HepG2 (cell line): ENCODE measurements around the gene CATSPERB.

Experiments used
- CREM ChIP-seq, 2 experiments: sonication (generic) in 1 of 2; formaldehyde crosslinking in 1 of 2; IDR thresholded peaks; 2 replicates each; pipeline versions ENCODE4 v1.4.0 to v1.6.1; 2016 to 2020; ENCODE audit warnings: antibody characterized with exemption in 1 of 2, mild to moderate bottlenecking in 1 of 2, missing genetic modification reagents in 1 of 2
- CTCF ChIP-seq: sonication (generic); formaldehyde crosslinking; IDR thresholded peaks from 2 replicates; pipeline ENCODE4 v1.5.0; 2020; ENCODE audit warnings: mild to moderate bottlenecking, missing genetic modification reagents, moderate library complexity
- EZH2 ChIP-seq: conservative IDR thresholded peaks from 2 replicates; pipeline ENCODE4 v1.6.1; 2012; ENCODE audit warnings: mild to moderate bottlenecking, low read depth, low read length, moderate library complexity
- FOSL1 ChIP-seq: sonication (generic); formaldehyde crosslinking; IDR thresholded peaks from 2 replicates; pipeline ENCODE4 v1.9.0; 2021; ENCODE audit warnings: missing genetic modification reagents, borderline replicate concordance
- HINFP ChIP-seq: sonication (generic); formaldehyde crosslinking; IDR thresholded peaks from 2 replicates; pipeline ENCODE4 v1.4.0; 2020; ENCODE audit warnings: low read depth, mild to moderate bottlenecking, missing genetic modification reagents
- MAFF ChIP-seq: IDR thresholded peaks from 2 replicates; pipeline ENCODE4 v1.6.1; 2011; ENCODE audit warnings: low read depth, low read length, improper control_type of control experiment
- PRPF4 ChIP-seq: fragments of 200-400 bp; formaldehyde crosslinking; IDR thresholded peaks from 2 replicates; pipeline ENCODE4 v1.6.1; 2016; ENCODE audit warnings: low read length, low read depth; ENCODE audit not compliant: poor library complexity, severe bottlenecking
- TAF1 ChIP-seq: sonication (generic); formaldehyde crosslinking; IDR thresholded peaks from 2 replicates; pipeline ENCODE4 v1.4.0; 2020; ENCODE audit warnings: missing genetic modification reagents
- YEATS2 ChIP-seq: sonication (generic); formaldehyde crosslinking; IDR thresholded peaks from 2 replicates; pipeline ENCODE4 v1.4.0; 2020; ENCODE audit warnings: missing genetic modification reagents, borderline replicate concordance
- ZBTB26 ChIP-seq: IDR thresholded peaks from 2 replicates; pipeline ENCODE4 v1.6.1; 2016; ENCODE audit warnings: missing compliant biosample characterization, missing genetic modification reagents, borderline replicate concordance
- ZBTB46 ChIP-seq: sonication (generic); formaldehyde crosslinking; IDR thresholded peaks from 2 replicates; pipeline ENCODE4 v1.4.0; 2020; ENCODE audit warnings: mild to moderate bottlenecking, missing genetic modification reagents, borderline replicate concordance
- ZNF768 ChIP-seq: sonication (generic); formaldehyde crosslinking; IDR thresholded peaks from 2 replicates; pipeline ENCODE4 v1.4.0; 2020; ENCODE audit warnings: missing genetic modification reagents
- TF ChIP-seq, protein P1 (sequence below): sonication (generic); formaldehyde crosslinking; IDR thresholded peaks from 2 replicates; pipeline ENCODE4 v1.4.0; 2020; ENCODE audit warnings: missing genetic modification reagents
- TF ChIP-seq, protein P2 (sequence below): sonication (generic); formaldehyde crosslinking; IDR thresholded peaks from 2 replicates; pipeline ENCODE4 v1.4.0; 2020; ENCODE audit warnings: mild to moderate bottlenecking, missing genetic modification reagents

DNA sequence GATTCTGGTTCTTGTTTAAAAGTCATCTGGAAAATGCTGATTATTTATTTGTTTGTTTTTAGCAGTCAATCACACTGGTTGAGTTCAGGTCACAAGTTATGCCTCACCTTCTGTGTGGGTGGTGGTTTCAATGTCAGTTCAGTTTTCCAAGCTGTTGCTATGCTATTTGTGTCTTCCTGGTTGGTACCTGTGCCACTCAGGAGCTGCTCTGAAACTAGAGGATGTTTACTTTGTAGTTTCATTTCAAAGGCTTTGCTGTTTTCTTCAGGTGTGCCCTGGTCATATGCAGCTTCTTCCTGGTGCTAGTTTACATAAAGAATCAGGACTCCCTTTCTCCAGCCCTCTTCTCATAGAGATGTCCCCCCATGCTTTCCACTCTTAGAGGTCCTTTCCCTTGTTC, 146.0 kb downstream of the CATSPERB start:
- TF ChIP-seq PRPF4 (no peak), CTCF (CRISPR knock-in tag) (no peak), YEATS2 (CRISPR knock-in tag) (no peak), EZH2 (no peak), ZBTB46 (no peak), FOSL1 (CRISPR knock-in tag) (no peak), HINFP (CRISPR knock-in tag) (no peak), TAF1 (no peak), ZBTB26 (CRISPR knock-in tag) (no peak), CREM (IDR thresholded peaks at IDR 0.05) (no peak), CREM (CRISPR knock-in tag; IDR thresholded peaks at IDR 0.05) (no peak), ZNF768 (no peak), MAFF (no peak)
- TF ChIP-seq, protein P1, sequence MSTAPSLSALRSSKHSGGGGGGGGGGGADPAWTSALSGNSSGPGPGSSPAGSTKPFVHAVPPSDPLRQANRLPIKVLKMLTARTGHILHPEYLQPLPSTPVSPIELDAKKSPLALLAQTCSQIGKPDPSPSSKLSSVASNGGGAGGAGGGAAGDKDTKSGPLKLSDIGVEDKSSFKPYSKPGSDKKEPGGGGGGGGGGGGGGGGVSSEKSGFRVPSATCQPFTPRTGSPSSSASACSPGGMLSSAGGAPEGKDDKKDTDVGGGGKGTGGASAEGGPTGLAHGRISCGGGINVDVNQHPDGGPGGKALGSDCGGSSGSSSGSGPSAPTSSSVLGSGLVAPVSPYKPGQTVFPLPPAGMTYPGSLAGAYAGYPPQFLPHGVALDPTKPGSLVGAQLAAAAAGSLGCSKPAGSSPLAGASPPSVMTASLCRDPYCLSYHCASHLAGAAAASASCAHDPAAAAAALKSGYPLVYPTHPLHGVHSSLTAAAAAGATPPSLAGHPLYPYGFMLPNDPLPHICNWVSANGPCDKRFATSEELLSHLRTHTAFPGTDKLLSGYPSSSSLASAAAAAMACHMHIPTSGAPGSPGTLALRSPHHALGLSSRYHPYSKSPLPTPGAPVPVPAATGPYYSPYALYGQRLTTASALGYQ (CRISPR knock-in tag): no peak
- TF ChIP-seq, protein P2, sequence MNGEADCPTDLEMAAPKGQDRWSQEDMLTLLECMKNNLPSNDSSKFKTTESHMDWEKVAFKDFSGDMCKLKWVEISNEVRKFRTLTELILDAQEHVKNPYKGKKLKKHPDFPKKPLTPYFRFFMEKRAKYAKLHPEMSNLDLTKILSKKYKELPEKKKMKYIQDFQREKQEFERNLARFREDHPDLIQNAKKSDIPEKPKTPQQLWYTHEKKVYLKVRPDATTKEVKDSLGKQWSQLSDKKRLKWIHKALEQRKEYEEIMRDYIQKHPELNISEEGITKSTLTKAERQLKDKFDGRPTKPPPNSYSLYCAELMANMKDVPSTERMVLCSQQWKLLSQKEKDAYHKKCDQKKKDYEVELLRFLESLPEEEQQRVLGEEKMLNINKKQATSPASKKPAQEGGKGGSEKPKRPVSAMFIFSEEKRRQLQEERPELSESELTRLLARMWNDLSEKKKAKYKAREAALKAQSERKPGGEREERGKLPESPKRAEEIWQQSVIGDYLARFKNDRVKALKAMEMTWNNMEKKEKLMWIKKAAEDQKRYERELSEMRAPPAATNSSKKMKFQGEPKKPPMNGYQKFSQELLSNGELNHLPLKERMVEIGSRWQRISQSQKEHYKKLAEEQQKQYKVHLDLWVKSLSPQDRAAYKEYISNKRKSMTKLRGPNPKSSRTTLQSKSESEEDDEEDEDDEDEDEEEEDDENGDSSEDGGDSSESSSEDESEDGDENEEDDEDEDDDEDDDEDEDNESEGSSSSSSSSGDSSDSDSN: no peak
